ENCODE results near the gene TTC24. TPM values are rescaled to one million over a fixed set of nuclear protein-coding genes. Genes with fewer than 3 reads are reported as not detected.
"Not testable (repeated sequence)": the region's sequence is repeated elsewhere in the genome, so short reads cannot be mapped to it uniquely, and the experiment has no call there.

Gene TTC24
- total and polyA plus RNA-seq, 10 of the 15 experiments (the other 5 are each of a cell fraction or from before 2014, with no cell fraction given) = 0.05 to 6.4 (median 2.9) TPM; not detected in 1

DNA sequence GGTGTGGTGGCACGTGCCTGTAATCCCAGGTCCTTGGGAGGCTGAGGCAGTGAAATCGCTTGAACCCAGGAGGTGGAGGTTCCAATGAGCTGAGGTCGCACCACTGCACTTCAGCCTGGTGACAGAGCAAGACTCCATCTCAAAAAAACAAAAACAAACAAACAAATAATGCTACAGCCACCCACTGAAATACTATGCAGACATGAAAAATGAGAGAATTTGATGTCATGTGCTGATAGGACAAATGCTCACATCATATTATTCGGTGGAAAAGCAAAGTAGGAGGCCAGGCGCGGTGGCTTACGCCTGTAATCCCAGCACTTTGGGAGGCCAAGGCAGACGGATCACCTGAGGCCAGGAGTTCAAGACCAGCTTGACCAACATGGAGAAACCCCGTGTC lies 30.5 kb downstream of the TTC24 start:
- CTCF ChIA-PET = interaction anchor here (0.7 to 3.6 kb wide), 6 partner anchors 28 to 225 kb away, joined by 3 to 12 read pairs (median 4); no protein-coding TSS in a partner anchor
- H3K9ac ChIP-seq (ENCODE audit: control insufficient read depth, insufficient read depth, low read length); RAD21 ChIA-PET (ENCODE audit: unreplicated experiment); H3K27me3 ChIP-seq (replicated peaks in 1 of 2; ENCODE audit: control insufficient read depth in 2 of 2, insufficient read depth in 2 of 2, low read length in 1 of 2); H3K79me2 ChIP-seq (ENCODE audit: control insufficient read depth, insufficient read depth, low read length); H4K20me1 ChIP-seq (ENCODE audit: control insufficient read depth, insufficient read depth); H3K4me1 ChIP-seq (ENCODE audit: control insufficient read depth, insufficient read depth, low read length); BruUV-seq (replicated peaks); H2AFZ ChIP-seq (ENCODE audit: control insufficient read depth, low read depth, low read length); H3K9me3 ChIP-seq (replicated peaks; ENCODE audit: control insufficient read depth, insufficient read depth, low read length); H3K4me3 ChIP-seq; H3K4me2 ChIP-seq (ENCODE audit: control insufficient read depth, insufficient read depth); POLR2A ChIA-PET; ATAC-seq; H3K36me3 ChIP-seq (ENCODE audit: control insufficient read depth in 2 of 2, insufficient read depth in 2 of 2, low read length in 1 of 2); H3K27ac ChIP-seq (ENCODE audit: control insufficient read depth, insufficient read depth); FAIRE-seq; in situ Hi-C loops (cut with MboI); DNase-seq (ENCODE audit: low read depth, low spot score); intact Hi-C loops (cut with micrococcal nuclease; ENCODE audit: unreplicated experiment): not testable (repeated sequence)
- WGBS (ENCODE audit: insufficient coverage, insufficient replicate concordance, low lambda C conversion rate, missing lambda C conversion rate) = 47% methylated on average over 9 of the region's 9 CpGs
- SMC1A ChIA-PET (ENCODE audit: uncharacterized antibody, unreplicated experiment) = interaction anchor here (0.7 kb wide), 1 partner anchor 164 kb away, joined by 4 read pairs; no protein-coding TSS in a partner anchor

DNA sequence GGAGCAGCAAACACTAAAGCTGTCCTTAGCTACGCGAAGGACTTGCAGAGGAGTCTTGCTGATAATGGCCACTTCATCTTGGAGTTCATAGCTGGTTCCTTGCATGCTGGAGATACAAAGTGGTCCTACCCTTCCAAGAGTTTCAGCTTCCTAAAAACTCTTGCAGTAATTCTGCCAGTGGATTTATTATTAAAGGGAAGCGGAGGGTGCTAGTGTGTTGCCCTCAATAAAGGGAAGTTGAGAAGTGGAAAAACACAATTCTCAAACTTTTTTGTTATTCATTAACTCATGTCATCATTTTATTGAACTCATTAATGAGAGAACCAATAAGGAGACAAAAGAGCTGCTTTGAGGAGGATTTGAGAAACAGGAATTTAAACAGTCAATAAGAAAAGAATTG lies 33.1 kb downstream of the TTC24 start:
- Histone ChIP-seq H2AFZ (ENCODE audit: control insufficient read depth, low read depth, low read length) (no peak overlapping the region), H3K4me3 (no peak overlapping the region), H3K4me1 (ENCODE audit: control insufficient read depth, insufficient read depth, low read length) (0 out of 2 replicates have a peak, but pooled peaks cover under 1% of the 10 kb centered on the region), H3K9me3 (replicated peaks; ENCODE audit: control insufficient read depth, insufficient read depth, low read length) (no peaks in the 10 kb centered on the region), H4K20me1 (ENCODE audit: control insufficient read depth, insufficient read depth) (no peaks in the 10 kb centered on the region), H3K27ac (ENCODE audit: control insufficient read depth, insufficient read depth) (no peak overlapping the region), H3K36me3 (ENCODE audit: control insufficient read depth in 2 of 2, insufficient read depth in 2 of 2, low read length in 1 of 2) (no peaks in the 10 kb centered on the region), H3K4me2 (ENCODE audit: control insufficient read depth, insufficient read depth) (no peak overlapping the region), H3K9ac (ENCODE audit: control insufficient read depth, insufficient read depth, low read length) (no peak overlapping the region), H3K27me3 (replicated peaks in 1 of 2; ENCODE audit: control insufficient read depth in 2 of 2, insufficient read depth in 2 of 2, low read length in 1 of 2) (peaks cover 0 to 3% of the 10 kb centered on the region in 2 experiments; a peak in 2 of 4 replicates), H3K79me2 (ENCODE audit: control insufficient read depth, insufficient read depth, low read length) (no peaks in the 10 kb centered on the region)
- ATAC-seq (no peak), FAIRE-seq (no peak), DNase-seq (ENCODE audit: low read depth, low spot score) (no peak)
- ChIA-PET RAD21 (ENCODE audit: unreplicated experiment) (interaction anchor here (0.6 to 1.4 kb wide), 2 partner anchors 22 to 323 kb away, joined by 3 to 4 read pairs; no protein-coding TSS in a partner anchor), SMC1A (ENCODE audit: uncharacterized antibody, unreplicated experiment) (interaction anchor here (0.8 to 3.2 kb wide), 4 partner anchors 10 to 227 kb away, joined by 3 to 11 read pairs (median 6); no protein-coding TSS in a partner anchor), POLR2A (interaction anchor here (0.6 to 1.2 kb wide), 3 partner anchors 22 to 170 kb away, joined by 3 read pairs; no protein-coding TSS in a partner anchor), CTCF (interaction anchor here (0.7 to 3.8 kb wide), 17 partner anchors 11 to 234 kb away, joined by 3 to 23 read pairs (median 4); partner anchors contain the start of gene GPATCH4)
- BruUV-seq (replicated peaks) = no TSS peak
- intact Hi-C loops (cut with micrococcal nuclease; ENCODE audit: unreplicated experiment) = no loop called here
- 73% methylated on average over 3 of the region's 3 CpGs for WGBS (ENCODE audit: insufficient coverage, insufficient replicate concordance, low lambda C conversion rate, missing lambda C conversion rate)
- in situ Hi-C loops (cut with MboI) = no loop called here
- TF ChIP-seq MXI1 (IDR thresholded peaks at IDR 0.05; ENCODE audit: low read depth, low read length) (no peak), CHD1 (IDR thresholded peaks at IDR 0.05; ENCODE audit: low read depth, low read length) (no peak), EP300 (IDR thresholded peaks at IDR 0.05; ENCODE audit: borderline replicate concordance in 1 of 2, control insufficient read depth in 1 of 2, low read depth in 2 of 2, low read length in 2 of 2) (no peak), POU2F2 (IDR thresholded peaks at IDR 0.05; ENCODE audit: borderline replicate concordance, low read depth, low read length) (no peak), SUPT20H (IDR thresholded peaks at IDR 0.05; ENCODE audit: borderline replicate concordance, control insufficient read depth, low read depth, low read length) (no peak), SMARCA5 (IDR thresholded peaks at IDR 0.05) (no peak), MEF2B (IDR thresholded peaks at IDR 0.05; ENCODE audit: partially characterized antibody, poor library complexity, severe bottlenecking) (no peak), TARDBP (IDR thresholded peaks at IDR 0.05; ENCODE audit: borderline replicate concordance) (no peak), SMC3 (IDR thresholded peaks at IDR 0.05; ENCODE audit: borderline replicate concordance, low read length) (no peak)
- TF ChIP-seq, protein P1, sequence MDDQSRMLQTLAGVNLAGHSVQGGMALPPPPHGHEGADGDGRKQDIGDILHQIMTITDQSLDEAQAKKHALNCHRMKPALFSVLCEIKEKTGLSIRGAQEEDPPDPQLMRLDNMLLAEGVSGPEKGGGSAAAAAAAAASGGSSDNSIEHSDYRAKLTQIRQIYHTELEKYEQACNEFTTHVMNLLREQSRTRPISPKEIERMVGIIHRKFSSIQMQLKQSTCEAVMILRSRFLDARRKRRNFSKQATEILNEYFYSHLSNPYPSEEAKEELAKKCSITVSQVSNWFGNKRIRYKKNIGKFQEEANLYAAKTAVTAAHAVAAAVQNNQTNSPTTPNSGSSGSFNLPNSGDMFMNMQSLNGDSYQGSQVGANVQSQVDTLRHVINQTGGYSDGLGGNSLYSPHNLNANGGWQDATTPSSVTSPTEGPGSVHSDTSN (IDR thresholded peaks at IDR 0.05; ENCODE audit: insufficient replicate concordance, low read depth, low read length) = no peak
- TF ChIP-seq, protein P2, sequence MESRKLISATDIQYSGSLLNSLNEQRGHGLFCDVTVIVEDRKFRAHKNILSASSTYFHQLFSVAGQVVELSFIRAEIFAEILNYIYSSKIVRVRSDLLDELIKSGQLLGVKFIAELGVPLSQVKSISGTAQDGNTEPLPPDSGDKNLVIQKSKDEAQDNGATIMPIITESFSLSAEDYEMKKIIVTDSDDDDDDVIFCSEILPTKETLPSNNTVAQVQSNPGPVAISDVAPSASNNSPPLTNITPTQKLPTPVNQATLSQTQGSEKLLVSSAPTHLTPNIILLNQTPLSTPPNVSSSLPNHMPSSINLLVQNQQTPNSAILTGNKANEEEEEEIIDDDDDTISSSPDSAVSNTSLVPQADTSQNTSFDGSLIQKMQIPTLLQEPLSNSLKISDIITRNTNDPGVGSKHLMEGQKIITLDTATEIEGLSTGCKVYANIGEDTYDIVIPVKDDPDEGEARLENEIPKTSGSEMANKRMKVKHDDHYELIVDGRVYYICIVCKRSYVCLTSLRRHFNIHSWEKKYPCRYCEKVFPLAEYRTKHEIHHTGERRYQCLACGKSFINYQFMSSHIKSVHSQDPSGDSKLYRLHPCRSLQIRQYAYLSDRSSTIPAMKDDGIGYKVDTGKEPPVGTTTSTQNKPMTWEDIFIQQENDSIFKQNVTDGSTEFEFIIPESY (IDR thresholded peaks at IDR 0.05) = no peak
- TF ChIP-seq, protein P3, sequence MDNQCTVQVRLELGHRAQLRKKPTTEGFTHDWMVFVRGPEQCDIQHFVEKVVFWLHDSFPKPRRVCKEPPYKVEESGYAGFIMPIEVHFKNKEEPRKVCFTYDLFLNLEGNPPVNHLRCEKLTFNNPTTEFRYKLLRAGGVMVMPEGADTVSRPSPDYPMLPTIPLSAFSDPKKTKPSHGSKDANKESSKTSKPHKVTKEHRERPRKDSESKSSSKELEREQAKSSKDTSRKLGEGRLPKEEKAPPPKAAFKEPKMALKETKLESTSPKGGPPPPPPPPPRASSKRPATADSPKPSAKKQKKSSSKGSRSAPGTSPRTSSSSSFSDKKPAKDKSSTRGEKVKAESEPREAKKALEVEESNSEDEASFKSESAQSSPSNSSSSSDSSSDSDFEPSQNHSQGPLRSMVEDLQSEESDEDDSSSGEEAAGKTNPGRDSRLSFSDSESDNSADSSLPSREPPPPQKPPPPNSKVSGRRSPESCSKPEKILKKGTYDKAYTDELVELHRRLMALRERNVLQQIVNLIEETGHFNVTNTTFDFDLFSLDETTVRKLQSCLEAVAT (IDR thresholded peaks at IDR 0.05) = no peak

All from GM12878 (cell line).